ENCODE results near the gene NACC2.

NACC2 gene

DNA sequence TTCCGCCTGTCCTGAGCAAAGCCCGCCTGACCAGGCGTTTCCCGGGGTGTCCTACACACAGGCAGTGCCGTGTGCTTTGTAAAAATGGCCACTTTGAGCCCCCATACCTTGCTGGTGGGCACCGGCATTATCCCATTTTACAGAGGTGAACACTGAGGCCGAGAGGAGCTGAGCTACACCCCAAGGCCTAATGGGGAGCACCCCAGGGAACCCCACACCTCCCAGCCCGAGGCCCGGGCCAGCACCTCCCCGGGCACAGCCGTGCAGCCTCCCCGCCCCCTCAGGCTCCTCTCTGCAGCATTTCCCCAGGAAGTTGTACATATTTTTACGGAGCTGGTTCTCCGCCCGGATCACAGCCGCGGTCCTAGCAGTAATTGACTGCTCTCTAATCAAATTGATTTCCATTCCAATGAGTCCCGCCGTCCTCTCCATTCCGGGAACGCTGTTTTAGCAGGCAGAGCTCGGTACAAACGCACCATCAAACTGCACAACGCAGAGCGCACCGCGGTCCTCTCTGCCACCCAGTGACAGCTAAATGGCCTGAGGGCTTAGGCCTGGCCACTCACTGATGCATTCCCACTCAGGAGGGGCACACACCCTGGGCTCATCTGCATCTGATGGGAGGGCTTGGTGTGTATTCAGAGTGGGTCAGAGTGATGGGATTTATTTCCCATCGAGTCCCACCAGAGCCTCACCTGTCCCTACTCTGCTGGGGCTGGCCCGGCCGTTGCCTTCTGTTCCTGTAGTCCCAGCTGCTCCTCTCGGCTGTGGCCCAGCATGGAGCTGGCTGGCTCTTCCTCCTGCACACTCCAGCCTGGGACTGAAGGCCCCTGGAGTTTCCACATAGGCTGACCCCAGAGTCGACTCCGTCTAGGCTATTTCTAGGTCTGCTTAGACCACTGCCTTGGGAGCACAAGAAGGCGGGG, 97.7 kb downstream of the NACC2 start:
- no peak for DNase-seq (ENCODE audit: low read depth in 1 of 2, low spot score in 1 of 2)

GRCh38 chr9:135995816-135996215, 99.3 kb downstream of the NACC2 start:
- DNase-seq (ENCODE audit: low read depth in 1 of 2, low spot score in 1 of 2): no peak

DNA sequence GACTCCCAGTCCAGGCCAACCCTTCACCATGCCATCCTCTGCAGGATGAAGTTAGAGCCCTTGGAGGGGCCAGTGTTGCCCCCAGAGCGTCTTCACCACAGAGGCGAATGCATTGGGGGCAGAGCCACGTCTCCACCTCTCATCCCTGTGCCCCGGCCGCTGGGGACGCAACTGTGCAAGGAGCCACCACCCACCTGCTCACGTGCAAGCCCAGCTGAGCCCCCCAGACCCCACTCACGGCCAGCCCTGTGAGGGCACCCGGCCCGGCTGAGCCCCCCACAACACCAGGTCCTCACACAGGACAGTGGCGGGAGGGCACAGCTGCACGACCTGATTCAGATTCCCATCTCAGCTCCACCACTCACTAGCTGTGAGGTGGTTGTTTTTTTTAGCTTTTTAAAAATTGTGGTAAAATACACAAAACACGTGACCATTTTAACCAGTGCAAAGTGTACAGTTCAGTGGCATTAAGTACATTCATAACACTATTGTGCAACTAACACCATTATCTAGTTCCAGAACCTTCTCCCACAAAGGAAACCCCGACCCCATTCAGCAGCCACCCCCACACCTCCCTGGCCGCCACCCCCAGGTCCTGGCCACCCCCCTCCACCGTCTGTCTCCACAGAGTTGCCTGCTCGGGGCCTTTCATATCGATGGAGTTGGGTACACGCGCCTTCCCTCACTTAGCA, 100.4 kb downstream of the NACC2 start:
- no peak for DNase-seq (ENCODE audit: low read depth in 1 of 2, low spot score in 1 of 2)

DNA sequence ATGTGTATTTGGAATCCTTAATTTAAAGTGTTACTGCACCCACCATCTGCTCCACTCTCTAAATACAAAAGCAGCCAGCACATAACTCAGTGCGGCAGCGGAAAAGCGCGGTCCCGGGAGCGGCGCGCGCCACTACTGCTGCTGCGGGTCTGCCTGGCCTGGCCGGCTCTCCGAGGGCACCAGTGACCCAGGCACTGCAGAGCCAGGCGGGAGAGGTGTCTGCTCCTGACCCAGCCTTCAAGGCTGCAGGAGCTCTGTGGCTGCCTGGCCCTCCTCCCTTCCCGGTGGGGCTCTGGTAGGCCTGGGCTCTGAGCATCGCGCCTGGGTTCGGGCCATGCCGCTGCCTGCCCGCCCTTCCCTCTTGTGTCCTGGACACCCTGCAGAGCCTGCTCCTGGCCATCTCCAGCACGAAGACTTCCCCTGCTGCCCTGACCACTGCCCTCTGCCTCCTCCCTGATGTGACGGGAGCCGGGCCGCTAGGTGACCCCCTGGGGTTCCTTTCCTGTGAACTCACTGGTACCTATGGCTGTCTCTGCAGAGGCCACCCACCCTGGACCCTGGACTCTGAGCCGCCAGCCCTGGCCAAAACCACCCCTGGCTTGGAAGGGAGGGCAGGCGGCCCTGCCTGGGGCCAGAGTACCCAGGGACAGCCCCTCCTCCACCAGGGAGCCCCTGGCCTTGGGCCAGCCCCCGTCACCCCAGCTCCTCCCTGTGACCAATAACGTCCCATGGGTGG, 101.2 kb downstream of the NACC2 start:
- no peak for DNase-seq (ENCODE audit: low read depth in 1 of 2, low spot score in 1 of 2)

DNA sequence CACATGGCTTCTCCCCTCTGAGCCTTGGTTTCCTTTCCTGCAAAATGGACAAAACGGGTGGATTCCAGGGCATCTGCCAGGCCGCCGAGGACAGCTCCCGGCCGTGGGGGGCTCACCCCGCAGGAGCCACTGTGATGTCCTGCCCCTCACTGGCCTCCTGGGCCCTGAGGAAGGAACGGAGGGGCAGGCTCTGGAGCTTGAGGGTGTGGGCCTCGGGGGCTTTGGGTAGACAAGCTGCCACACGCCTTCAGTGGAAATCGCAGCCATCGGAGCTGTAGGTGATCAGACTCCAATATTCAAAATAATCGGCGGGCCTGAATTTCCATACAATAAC, 101.7 kb downstream of the NACC2 start:
- DNase-seq (ENCODE audit: low read depth in 1 of 2, low spot score in 1 of 2): no peak

GRCh38 chr9:135992486-135993408, 102.3 kb downstream of the NACC2 start:
- peak in 1 of 2 donors; percentile 21 for DNase-seq (ENCODE audit: low read depth in 1 of 2, low spot score in 1 of 2)

DNA sequence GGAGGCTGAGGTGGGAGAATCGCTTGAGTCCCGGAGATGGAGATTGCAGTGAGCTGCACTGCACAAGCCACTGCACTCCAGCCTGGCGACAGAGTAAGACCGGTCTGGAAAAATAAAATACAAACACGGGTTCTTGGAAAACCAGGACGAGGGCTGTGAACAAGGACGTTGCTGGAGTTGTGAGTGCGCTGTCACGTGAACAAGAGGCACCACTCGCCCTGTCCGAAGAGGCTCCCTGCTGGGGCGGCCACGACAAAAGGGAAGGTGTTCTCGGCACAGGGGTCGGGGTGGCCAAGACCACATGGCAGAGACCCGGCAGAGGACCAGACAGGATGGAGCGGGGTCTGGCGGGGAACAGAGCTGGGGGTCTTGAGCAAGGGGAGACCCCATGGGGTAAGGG, 103.3 kb downstream of the NACC2 start:
- no peak for DNase-seq (ENCODE audit: low read depth in 1 of 2, low spot score in 1 of 2)

- DNase-seq (ENCODE audit: low read depth in 1 of 2, low spot score in 1 of 2): peak in 1 of 2 donors; percentile 27
Measured at GRCh38 chr9:135990468-135991429, 104.3 kb downstream of the NACC2 start.

DNA sequence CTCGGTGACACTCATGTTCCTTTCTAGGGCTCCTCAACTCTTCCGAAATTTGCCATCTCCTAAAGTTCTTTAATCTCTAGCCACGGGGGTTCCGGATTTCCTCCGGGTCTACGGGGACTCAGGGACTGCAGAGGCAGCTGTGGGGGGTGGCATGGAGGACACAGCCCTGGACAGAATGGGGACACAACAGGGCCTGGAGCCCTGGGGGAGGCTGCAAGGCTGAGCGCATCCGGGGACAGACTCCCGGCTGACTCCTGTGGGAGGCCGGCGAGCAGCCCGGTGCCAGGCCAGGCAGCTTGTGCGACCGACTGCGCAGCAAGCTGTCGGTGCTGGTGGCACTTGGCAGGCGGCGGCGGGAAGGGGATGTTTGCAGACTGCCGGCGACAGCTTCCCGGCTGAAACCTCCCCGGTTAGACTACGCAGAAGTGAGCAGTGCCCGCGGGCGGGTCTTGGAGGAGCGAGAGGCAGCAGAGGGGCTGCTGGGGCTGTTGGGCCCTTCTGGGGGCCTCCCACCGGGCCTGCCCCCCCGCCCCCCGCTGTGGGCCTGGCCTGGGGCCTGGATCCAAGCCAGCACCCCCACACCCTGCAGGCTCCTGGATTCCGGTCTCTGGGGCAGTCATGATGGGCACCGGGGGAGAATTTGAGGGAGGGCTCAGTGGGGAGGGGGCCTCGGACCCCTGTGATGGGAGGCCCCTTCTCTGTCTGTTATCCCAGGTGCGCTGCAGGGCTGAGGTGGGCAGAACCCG, 105.2 kb downstream of the NACC2 start:
- DNase-seq (ENCODE audit: low read depth in 1 of 2, low spot score in 1 of 2): no peak

- DNase-seq (ENCODE audit: low read depth in 1 of 2, low spot score in 1 of 2): no peak
Measured at GRCh38 chr9:135989157-135989556, 105.9 kb downstream of the NACC2 start.

DNA sequence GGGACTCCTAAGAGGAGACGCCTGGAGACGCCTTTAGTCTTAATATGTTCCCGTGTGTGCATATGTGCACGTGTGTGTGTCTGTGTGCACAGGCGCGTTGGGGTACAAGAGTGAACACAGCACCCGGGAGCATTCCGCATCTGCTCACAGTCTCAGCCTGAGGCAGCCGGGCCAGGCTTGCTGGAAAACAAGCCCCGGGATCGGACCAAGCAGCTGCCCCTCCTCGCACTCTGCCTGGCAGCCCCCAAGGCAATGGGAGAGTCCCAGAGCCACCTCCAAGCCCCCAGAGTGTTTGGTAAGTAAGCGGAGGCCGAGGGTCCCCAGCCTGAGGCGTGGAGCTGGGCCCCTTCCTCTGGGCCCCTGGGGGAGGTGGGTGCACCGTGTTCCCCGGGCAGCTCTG, 106.6 kb downstream of the NACC2 start:
- no peak for DNase-seq (ENCODE audit: low read depth in 1 of 2, low spot score in 1 of 2)

DNA sequence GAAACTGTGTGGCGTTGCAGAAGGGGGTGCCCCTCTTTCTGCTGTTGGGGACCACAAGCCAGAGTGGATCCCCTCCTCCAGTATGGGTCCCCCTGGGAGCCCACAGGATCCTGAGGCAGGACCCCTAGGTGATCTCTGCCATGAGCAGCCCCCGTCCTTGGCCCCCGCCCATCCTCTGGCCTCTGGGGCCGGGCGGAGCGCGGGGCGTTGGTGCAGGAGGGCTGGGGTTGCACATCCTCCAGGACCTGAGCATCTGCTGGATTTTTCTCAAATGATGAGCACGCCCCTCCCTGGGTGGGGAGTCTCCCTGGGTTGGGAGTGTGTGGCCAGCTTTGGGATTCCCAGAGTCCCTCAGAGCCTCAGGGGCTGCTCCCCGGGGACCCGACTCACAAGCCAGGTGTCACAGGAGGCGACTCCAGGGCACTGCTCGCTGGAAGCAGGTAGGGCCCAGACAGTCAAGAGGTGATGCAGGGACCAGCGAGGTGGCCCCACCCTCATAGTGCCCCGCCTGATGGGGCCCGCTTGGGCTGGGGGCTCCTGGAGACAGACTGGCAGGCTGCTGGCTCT, 107.2 kb downstream of the NACC2 start:
- no peak for DNase-seq (ENCODE audit: low read depth in 1 of 2, low spot score in 1 of 2)

- DNase-seq (ENCODE audit: low read depth in 1 of 2, low spot score in 1 of 2): no peak
Measured at GRCh38 chr9:135986605-135987004, 108.5 kb downstream of the NACC2 start.

- no peak for DNase-seq (ENCODE audit: low read depth in 1 of 2, low spot score in 1 of 2)
Measured at GRCh38 chr9:135985889-135986288, 109.2 kb downstream of the NACC2 start.

- DNase-seq (ENCODE audit: low read depth in 1 of 2, low spot score in 1 of 2): no peak
Measured at GRCh38 chr9:135985459-135985774, 109.7 kb downstream of the NACC2 start.

GRCh38 chr9:135984072-135984710, 110.9 kb downstream of the NACC2 start:
- DNase-seq (ENCODE audit: low read depth in 1 of 2, low spot score in 1 of 2): no peak

DNA sequence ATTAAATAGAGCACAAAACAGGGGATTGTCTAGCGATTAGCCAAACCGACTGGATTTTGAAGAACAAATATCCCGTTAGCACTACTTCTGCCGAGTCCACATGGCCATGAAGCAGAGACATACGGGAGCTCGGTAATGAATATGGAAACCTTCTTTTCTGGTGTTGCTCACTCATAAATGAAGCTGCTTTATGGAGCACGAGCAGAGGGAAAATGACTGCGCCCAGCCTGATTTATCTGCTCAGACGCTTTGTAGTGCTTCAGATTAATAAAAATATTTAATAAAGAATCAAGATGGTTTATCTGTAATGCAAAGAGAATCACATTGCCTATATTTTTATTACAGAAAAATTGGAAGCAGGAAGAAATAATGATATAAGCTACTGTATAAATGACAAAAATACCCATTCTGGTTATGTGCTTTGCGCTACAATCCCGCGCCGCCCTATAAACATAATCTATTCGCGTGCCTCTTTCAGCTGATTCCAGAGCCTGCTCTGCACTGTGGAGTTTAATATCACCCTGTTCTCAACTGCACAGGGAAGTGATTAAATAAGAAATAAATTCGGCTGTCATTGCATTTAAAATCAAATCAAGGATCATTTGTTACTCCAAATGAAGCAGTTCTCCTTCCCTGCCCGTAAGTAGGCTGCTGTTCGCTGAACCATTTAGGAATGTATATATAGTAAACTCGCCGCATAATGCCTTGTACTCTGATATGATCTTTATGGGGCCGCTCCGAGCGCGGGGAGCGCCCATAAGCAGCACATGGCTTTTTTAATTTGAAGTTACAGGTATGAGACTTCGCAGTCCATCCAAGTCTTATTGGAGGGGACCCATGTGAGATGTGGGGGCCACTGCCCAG, 111.6 kb downstream of the NACC2 start:
- DNase-seq (ENCODE audit: low read depth in 1 of 2, low spot score in 1 of 2): no peak
